Stimulated activated CD4-positive, alpha-beta T cell treated with anti-CD3 and anti-CD28 coated beads, Interleukin-4, amount 100 ng/mL, for 24 hours (primary cell): ENCODE measurements around the gene POLD1.
"Not testable (repeated sequence)": the region's sequence is repeated elsewhere in the genome, so short reads cannot be mapped to it uniquely, and the experiment has no call there.

Source experiments
- DNase-seq: peaks from one replicate; pipeline ENCODE4 v3.0.0-alpha.2; 2020

POLD1 gene

GRCh38 chr19:50383852-50384684 lies at the start of gene POLD1:
Gene POLD1 (plus strand): TSS chr19:50384347. CDS start chr19:50398852, 14,505 bp downstream.
- DNase-seq, result peak; percentile 99

- no peak for DNase-seq
These were observed 49.3 kb upstream of the POLD1 start for GRCh38 chr19:50334741-50335421.

GRCh38 chr19:50337031-50337430 lies 47.1 kb upstream of the POLD1 start:
- DNase-seq, result not testable (repeated sequence)

- DNase-seq, result no peak
These were observed 43.8 kb upstream of the POLD1 start for GRCh38 chr19:50340331-50340730.

GRCh38 chr19:50341091-50341564 lies 43.0 kb upstream of the POLD1 start:
- no peak for DNase-seq

- no peak for DNase-seq
These were observed 39.4 kb upstream of the POLD1 start for GRCh38 chr19:50344661-50345318.

- peak; percentile 40 for DNase-seq
These were observed 37.0 kb upstream of the POLD1 start for GRCh38 chr19:50347089-50347581.

- no peak for DNase-seq
These were observed 34.7 kb upstream of the POLD1 start for GRCh38 chr19:50349277-50350057.

- no peak for DNase-seq
These were observed 31.9 kb upstream of the POLD1 start for GRCh38 chr19:50352242-50352641.

GRCh38 chr19:50353487-50353880 lies 30.7 kb upstream of the POLD1 start:
- not testable (repeated sequence) for DNase-seq

- DNase-seq, result no peak
These were observed 27.4 kb upstream of the POLD1 start for GRCh38 chr19:50356691-50357177.

- DNase-seq, result peak; percentile 87
These were observed 26.7 kb upstream of the POLD1 start for GRCh38 chr19:50357178-50358100.

GRCh38 chr19:50358483-50359327 lies 25.4 kb upstream of the POLD1 start:
- peak; percentile 76 for DNase-seq

- DNase-seq, result no peak
These were observed 24.8 kb upstream of the POLD1 start for GRCh38 chr19:50359328-50359818.

GRCh38 chr19:50361290-50362029 lies 22.7 kb upstream of the POLD1 start:
- no peak for DNase-seq

GRCh38 chr19:50362030-50362412 lies 22.1 kb upstream of the POLD1 start:
- DNase-seq, result no peak

GRCh38 chr19:50362656-50363424 lies 21.3 kb upstream of the POLD1 start:
- peak; percentile 61 for DNase-seq
